Left cardiac atrium (tissue), 4 donors: Measurements from ENCODE around the gene BBS7. TPM values are rescaled to one million over a fixed set of nuclear protein-coding genes. Genes with fewer than 3 reads are reported as not detected.

Experiments
- ATAC-seq, 2 donors: fragments of 200-7000 bp; cut with Tn5 transposase; one replicate each; pipeline ENCODE4 v1.9.1; 2020; ENCODE audit warnings: mild to moderate bottlenecking in 2 of 2, moderate library complexity in 2 of 2
- DNase-seq: peaks from one replicate; pipeline ENCODE4 v3.0.0-alpha.2; 2020
- intact Hi-C, 2 donors: fragments of 100-400 bp; cut with DNase I; formaldehyde crosslinking; loops; one replicate each; pipeline versions ENCODE4 v1.14.1 to v1.15.1; 2022 to 2023
- long read RNA-seq: library from polyadenylated mRNA; unstranded; transcript quantifications from one replicate; pipeline ENCODE4 v2.0.0, GENCODE V29; 2021
- total RNA-seq, 2 donors: library from RNA; stranded (reverse); fragmentation: NEBNext Ultra II Directional; extraction: Animal tissue kit (Norgen Biotek cat#: 25700); gene quantifications; one replicate each; pipeline ENCODE4 v1.2.1, GENCODE V29; 2021
- donor health status: DM: no; HTN: yes; CAD: no.
- donor health status: DM: no; HTN: yes; CAD: no; lungs with severe emphysema.
- donor health status: DM: yes; HTN: yes; CAD: no.
- donor health status: Dilated cardiomyopathy.

Gene BBS7, protein sequence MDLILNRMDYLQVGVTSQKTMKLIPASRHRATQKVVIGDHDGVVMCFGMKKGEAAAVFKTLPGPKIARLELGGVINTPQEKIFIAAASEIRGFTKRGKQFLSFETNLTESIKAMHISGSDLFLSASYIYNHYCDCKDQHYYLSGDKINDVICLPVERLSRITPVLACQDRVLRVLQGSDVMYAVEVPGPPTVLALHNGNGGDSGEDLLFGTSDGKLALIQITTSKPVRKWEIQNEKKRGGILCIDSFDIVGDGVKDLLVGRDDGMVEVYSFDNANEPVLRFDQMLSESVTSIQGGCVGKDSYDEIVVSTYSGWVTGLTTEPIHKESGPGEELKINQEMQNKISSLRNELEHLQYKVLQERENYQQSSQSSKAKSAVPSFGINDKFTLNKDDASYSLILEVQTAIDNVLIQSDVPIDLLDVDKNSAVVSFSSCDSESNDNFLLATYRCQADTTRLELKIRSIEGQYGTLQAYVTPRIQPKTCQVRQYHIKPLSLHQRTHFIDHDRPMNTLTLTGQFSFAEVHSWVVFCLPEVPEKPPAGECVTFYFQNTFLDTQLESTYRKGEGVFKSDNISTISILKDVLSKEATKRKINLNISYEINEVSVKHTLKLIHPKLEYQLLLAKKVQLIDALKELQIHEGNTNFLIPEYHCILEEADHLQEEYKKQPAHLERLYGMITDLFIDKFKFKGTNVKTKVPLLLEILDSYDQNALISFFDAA
- total RNA-seq, result 1 to 10 TPM; 8.0 to 9.4 TPM
- long read RNA-seq, partial matches to known transcripts, result 0 of 8 reads
- long read RNA-seq, other reads (novel, unspliced or antisense), result 1 of 8 reads

DNA sequence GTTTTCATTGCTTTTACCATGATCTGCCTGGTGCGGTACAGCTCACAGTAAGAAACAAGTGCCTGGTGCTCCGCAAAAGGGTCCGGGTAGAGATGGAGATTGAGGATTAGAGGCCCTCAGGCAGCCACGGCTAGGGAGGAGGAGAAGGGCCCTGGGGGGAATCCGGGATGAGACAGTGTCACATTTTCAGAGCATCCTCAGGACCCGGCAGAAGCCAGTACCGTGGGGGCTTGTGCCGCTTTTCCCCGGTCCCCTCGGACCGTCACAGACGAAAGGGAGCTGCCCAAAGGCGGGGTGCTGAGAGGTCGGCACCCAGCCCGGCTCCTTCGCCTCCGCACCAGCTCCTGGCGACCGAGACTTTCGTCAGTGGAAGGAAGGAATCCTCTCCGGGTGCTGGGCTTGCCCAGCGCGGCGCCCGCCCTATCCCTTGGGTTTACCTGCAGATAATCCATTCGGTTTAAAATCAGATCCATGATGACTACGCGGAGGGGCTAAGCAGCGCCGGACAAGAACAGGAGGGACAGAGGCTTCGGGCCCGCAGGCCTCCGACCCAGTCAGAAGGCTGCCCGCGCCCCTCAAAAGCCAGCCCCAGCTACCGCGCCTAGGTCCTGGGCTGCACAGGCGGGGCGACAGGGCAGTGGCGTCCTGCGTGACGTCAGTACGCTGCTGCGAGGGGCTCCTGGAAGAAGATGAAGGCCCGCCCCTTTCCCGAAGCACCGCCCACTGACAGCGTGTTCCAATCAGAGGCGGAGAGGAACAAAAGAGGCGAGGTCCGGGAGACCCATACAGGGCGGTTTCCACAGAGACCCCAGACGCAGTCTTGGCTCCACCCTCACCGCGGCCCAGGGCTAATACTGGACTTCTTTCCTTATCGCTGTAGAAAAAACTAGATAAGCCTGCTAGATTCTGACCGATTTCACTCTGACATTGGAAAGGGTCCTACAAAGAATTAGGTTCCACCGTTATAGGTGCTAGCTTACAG, at the start of gene BBS7:
TSS of gene BBS7 (minus strand) at position 634 of the 982 bp plus-strand sequence. CDS start at position 473, 161 bp downstream.
- intact Hi-C loops, result no loop called here
- DNase-seq, result peak; percentile 99
- peak; percentile 99 to 100 for ATAC-seq

DNA sequence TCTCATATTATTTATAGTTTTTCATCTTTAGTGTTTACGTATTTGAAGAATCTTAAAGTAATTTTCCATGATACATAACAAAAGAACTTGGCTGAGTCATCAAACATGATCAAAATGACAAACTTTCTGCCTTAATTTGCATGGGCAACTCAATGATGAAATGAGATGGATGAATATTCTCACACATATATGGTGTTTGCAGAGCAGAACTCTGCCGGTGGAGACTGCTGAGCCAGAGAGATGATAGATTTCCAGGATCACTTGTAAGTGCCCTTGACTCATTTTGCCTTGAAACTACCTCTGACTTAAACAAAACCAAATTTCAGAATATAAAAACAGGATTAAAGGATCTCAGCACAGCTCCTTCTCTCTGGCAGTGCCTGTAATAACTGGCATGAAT, 43.4 kb upstream of the BBS7 start:
- DNase-seq (no peak), ATAC-seq (no peak)
- intact Hi-C loops, result no loop called here

DNA sequence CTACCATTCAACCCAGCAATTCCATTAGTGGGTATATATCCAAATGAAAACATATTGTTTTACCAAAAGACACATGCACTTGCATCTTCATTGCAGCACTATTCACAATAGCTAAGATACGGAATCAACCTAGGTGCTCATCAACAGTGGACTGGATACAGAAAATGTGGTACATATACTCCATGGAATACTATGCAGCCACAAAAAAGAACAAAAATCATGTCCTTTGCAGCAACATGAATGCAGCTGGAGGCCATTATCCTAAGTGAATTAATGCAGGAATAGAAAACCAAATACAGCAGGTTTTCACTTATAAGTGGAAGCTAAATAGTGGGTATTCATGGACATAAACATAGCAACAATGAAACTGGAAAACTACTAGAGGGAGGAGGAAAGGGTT, 38.1 kb upstream of the BBS7 start:
- ATAC-seq (no peak), DNase-seq (no peak)
- intact Hi-C loops, result loop anchor here (10.0 kb wide), 2 partner anchors 86 to 676 kb away; no protein-coding TSS in a partner anchor

DNA sequence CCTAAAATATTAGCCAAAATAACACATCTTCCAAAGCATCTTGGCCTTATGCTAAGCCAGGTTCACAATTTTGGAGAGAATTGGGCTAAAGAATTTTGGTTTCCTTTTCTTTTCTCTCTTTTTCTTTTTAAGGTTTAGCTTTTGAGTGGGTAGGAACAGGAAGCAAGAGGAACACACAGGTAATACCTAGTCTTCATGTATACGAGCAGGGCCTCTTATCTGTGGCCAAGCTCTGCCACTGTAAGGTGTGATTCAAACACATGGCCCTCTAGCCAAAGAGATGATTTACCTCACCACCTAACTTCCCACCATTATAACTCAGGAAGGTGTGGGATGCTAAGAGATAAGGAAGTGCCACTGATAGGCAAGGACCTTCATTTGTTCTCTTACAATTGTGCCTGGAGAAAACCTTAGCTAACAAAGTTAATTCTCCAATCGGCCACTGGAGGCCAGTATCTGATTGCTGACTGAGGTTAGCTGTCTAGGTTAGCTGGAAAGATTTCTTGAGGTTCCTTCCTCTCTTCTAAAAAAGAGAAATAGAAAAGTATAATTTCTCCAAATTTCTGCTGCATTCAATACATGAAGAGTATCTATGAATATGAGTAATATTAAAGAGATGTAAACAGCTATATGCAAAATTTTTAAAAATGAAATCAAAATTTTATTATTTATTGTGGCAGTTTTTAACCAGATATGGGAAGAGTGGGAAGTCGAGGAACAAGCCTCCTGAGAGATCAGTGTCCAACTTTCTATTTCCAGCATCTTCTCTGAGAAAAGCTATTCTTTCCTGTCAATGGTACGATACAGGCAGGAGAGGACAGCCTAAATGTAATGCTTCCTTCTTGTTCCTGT, 30.1 kb upstream of the BBS7 start:
- intact Hi-C loops, result loop anchor here (5.0 to 10.0 kb wide), 3 partner anchors 94 to 684 kb away; no protein-coding TSS in a partner anchor
- ATAC-seq, result peak; percentile 53 to 61
- peak; percentile 24 for DNase-seq

DNA sequence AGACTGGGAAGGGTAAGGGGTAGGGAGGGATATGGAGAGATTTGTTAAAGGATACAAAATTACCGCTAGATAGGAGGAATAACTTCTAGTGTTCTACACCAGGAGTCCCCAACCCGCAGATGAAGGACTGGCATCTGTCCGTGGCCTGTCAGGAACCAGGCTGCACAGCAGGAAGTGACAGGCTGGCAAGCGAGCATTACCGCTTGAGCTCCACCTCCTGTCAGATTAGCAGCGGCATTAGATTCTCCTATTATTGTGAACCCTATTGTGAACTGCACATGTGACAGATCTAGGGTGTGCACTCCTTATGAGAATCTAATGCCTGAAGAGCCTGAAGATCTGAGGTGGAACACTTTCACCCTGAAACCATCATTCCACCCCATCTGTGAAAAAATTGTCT, 27.9 kb upstream of the BBS7 start:
- ATAC-seq, result no peak
- DNase-seq, result no peak
- intact Hi-C loops, result loop anchor here in 1 of 2 donors (10.0 kb wide), 1 partner anchor 327 kb away; no protein-coding TSS in a partner anchor

DNA sequence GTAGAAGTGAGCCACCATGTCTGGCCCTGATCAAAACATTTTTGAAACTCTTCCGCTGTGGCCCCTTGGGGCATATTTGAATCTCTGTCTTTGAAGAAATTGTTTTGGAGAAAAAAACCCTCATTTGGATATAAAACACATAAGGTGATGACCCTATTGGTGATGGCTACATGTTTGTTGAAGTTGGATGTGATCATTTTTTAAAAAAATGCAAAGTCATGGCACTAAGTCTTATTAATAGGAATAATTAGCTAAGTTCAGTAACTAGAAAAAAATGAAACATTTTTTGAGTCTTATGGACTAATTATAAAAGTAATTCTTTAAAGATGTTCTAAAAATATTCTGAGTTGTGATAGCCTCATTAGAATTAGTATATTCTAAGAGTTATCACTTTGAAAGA, 17.9 kb upstream of the BBS7 start:
- ATAC-seq (no peak), DNase-seq (no peak)
- intact Hi-C loops, result no loop called here

DNA sequence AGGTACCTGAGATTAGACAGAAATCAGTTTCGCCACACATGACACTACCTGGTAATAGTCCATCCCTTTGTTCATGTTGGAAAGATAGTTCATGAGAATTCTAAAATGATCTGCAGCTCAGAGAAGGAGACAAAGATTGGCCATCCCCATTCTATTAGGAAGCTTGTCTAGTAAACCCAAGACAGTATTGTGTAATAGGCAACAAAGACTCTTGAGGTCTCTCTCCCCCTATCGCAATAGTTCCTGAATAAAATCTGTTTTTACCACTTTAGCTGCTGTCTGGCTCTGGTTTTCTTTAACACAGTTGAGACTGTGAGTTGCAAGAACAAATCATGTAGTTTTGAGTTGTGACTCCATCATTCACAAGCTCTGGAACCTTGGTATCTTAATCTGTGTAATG, 14.8 kb upstream of the BBS7 start:
- no peak for ATAC-seq
- intact Hi-C loops, result no loop called here
- no peak for DNase-seq

DNA sequence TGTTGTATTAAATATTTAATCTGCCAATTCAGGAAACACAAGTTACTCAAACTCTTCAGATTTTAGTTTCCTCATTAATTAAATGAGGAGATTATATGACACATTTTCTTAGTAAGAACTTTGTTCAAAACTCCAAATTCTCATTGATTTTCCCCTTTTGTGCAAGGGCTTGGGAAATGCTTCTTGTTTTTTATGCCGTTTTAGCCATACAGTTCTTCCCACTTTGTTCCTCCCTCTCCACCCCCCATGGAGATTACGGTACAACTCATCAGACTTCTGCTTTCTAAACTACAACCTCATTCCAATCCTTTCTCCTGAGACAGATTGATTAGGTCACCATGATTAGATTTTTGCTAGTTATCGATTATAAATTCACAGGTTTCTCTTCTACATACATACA, 10.9 kb upstream of the BBS7 start:
- intact Hi-C loops, result no loop called here

DNA sequence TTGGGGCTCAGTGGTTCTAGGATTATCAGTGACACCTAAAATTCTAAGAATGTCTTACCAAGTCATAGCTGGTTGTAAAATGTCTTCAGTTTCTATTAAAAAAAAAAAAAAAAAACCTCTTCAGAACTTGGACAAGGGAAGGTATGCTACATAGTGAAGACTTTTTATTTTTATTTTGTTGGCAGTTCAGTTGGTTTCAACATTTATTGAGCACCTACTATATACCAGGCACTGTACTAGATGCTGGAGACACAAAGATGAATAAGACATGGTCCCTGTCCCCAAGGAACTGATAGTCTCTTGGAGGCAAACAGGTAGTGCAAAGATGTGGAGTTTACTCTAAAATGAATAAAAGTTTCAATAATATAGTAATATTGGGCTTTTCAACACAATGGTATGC, 8.9 kb upstream of the BBS7 start:
- DNase-seq (no peak), ATAC-seq (no peak)
- intact Hi-C loops, result no loop called here

More for the DNA sequence above, 10.9 kb upstream of the BBS7 start:
- DNase-seq, result no peak
- no peak for ATAC-seq

DNA sequence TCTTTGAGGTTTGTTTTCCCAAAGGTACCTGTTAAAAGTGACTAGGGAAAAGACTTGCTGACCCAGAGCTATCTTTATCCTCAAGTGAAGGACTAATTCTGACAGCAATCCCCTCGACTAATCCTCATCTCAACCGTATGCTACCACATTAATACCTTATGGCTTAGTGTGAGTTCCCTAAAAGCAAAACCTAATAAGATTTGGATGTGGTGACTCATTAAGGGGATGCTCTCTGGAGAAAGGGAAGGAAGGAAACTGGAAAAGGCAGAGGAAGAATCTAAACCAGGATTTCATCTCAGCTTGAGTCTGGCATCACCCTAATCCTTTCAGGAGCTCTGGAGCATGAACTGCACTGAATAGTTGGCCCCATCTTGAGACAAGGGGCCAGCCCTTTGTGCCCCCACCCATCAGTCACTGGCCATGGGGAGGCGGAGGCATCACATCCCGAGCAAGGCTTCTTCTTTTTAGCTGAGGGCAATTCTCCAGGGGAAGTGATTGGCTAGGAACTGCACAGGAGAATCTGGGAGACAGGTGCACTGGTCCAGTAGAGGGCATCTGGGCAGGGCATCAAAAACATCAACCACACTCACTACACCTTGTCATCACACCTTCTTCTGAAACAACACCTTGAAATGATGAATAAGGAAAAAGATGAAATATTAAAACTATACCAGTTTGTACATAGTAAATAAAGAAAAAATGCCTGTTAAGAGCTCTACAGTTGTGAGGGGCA, 6.9 kb upstream of the BBS7 start:
- no peak for DNase-seq
- no peak for ATAC-seq
- intact Hi-C loops, result no loop called here

DNA sequence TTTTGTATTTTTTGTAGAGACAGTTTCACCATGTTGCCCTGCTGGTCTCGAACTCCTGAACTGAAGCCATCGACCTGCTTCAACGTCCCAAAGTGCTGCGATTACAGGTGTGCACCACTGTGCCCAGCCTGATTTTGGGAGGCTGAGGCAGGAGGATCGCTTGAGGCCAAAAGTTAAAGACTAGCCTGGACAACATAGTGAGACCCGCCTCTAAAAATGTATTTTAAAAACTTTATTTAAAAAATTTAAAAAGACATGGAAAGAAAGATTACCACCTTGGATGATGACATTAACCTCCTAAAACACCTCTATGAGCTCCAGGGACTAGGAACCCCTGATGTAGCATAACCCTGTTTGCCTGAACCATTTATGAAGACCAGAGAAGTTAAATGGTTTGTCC, 5.8 kb upstream of the BBS7 start:
- intact Hi-C loops, result no loop called here
- DNase-seq (no peak), ATAC-seq (no peak)

DNA sequence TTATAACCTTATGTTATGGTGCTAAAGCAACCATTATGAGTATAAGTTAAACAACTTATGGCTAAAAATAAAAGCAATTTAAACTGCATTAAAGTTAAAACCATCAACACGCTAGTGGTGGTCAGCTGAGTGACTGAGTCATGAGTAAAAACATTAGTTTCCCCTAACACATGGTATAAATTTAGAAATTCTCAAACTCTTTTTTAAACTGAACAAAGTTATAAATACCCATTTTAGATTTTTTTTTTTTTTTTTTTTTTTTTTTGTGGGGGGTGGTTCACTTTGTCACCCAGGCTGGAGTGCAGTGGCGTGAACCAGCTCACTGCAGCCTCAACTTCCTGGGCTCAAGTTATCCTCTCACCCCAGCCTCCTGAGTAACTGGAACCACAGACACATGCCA, 5.4 kb upstream of the BBS7 start:
- intact Hi-C loops, result no loop called here
- no peak for DNase-seq

DNA sequence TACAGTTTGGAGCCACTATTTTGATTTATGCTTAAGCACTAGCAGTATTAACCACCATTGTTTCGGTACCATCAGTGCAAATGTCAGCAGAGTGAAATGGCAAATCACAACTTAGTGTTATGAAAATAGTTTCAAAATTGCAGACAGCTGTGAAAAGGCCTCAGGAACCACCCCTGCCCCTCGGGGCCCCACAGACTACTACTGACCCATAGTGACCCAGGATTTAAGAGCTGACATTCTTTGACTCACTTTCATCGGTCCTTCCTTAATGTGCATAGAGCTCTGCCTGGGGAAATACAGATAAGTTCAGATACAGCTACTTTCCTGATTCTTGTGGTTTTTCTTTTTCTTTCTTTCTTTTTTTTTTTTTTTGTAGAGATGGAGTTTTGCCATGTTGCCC, 3.3 kb upstream of the BBS7 start:
- no peak for ATAC-seq
- intact Hi-C loops, result no loop called here
- DNase-seq, result no peak

More for the DNA sequence above, 5.4 kb upstream of the BBS7 start:
- ATAC-seq, result no peak

DNA sequence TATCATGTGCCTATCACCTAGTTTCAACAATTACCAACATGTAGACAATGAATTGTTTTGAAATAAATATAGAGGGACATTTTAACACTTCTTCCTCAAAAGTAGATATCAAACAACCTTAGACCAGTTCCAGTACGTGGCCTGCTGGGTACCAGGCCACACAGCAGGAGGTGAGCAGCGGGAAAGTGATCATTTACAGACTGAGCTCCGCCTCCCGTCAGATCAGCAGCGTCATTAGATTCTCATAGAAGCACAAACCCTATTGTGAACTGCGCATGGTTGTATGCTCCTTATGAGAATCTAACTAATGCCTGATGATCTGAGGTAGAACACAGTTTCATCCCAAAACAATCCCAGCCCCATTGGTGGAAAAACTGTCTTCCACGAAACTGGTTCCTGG, 6.5 kb downstream of the BBS7 start:
- DNase-seq (no peak), ATAC-seq (no peak)
- intact Hi-C loops, result no loop called here

DNA sequence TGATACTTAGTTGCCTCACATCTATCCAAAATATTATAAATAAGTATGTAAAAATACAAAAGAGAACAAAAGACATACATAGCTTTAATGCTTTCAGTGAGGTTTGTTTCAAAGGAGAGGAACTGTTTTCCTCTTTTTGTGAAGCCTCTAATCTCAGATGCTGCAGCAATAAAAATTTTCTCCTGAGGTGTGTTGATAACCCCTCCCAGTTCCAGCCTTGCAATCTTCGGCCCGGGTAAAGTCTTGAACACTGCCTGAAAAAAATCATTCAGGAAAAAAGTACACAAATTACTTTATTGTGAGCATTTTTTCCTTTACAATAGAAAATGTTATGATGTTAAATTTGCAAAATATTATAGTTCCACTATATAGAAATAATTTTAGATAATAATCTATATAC, 8.8 kb downstream of the BBS7 start:
- ATAC-seq (no peak), DNase-seq (no peak)
- intact Hi-C loops, result no loop called here

DNA sequence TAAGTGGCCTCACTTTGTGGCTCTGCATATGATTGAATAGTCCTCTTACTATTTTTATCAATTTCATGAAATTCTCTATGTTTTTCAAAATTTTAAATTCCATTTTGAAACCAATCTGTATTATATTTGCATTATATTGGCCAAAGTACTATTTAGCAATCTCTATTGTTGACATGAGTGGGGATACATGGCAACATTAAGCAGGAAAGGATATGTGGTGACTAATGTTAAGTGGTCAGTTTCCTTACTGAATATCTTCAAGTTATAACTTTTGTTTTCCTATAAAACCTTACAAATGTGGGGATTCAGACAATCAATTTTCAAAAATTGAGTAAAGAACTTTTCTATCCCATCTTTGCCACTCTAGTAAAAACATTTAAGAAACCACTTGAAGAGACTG, 10.2 kb downstream of the BBS7 start:
- ATAC-seq (no peak), DNase-seq (no peak)
- intact Hi-C loops, result no loop called here

DNA sequence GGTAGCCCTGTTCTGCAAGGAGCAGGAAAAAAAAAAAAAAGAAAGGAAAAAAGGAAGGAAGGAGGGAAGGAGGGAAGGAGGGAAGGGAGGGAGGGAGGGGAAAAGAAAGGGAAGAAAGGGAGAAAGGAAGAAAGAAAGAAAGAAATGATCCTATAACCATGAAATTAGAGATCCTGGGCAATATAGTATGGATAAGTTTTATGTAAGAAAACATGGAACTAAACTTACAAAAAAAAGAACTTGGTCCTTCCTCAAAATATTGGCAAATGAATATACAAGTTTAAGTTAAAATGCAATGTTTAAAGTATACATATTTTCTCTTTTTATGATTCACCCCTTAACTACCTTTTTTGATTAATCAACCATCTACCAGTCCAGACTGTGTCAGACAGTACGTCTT, 18.9 kb downstream of the BBS7 start:
- ATAC-seq, result no peak
- intact Hi-C loops, result no loop called here
- DNase-seq, result no peak

DNA sequence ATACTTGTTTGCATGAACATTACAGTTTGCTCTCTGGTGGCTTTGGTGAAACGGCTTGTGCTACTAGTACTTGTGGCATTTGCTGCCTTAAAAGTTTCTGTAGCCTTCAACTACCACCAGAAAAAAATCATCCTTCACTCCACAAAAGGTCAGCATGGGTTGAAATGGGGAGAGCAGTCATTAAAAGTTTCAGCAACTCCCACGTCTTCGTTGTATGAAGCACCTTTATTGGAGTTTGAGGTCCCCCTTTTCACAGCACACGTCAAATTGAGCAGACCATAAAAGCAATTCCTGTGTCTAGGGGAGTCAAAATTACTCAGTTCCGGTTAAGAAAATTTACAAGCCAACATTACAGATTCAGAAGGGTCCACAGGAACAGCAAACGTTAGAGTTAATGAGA, 23.6 kb downstream of the BBS7 start:
- DNase-seq (no peak), ATAC-seq (no peak)
- intact Hi-C loops, result no loop called here
